Measurements from ENCODE around the gene MBD3L2B.

DNA sequence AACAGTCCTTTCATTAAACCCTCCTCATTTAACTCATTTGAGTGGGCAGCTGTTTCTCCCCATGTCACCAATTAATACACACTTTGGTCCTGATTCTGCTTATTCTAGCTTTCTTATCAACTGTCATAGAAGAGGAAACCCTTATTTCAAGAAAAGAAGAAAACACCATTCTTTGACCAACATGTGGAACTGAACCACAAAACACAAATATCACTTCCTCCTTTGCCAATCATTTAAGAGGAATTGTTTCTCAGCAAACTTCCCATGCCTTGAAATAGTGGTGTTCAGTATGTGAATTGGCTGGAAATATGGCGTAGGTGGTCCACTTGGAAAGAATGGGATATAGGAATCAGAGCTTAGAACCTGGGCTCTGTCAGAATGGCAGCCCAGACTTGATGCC, 20.4 kb downstream of the MBD3L2B start:
- TF ChIP-seq REST (IDR thresholded peaks at IDR 0.05; ENCODE audit: insufficient read depth in 1 of 2, low read depth in 2 of 2, low read length in 2 of 2) (no peak), POLR2AphosphoS5 (IDR thresholded peaks at IDR 0.05; ENCODE audit: low read depth, low read length) (no peak), SIN3A (IDR thresholded peaks at IDR 0.05; ENCODE audit: borderline replicate concordance, insufficient read depth, low read length) (no peak)
